NCI-H774 (cell line): ENCODE results near the gene RTN4RL2.

Experiments
- DNase-seq: peaks from one replicate; lab custom pipeline; 2025; lab: John Stamatoyannopoulos, UW

RTN4RL2 gene

DNA sequence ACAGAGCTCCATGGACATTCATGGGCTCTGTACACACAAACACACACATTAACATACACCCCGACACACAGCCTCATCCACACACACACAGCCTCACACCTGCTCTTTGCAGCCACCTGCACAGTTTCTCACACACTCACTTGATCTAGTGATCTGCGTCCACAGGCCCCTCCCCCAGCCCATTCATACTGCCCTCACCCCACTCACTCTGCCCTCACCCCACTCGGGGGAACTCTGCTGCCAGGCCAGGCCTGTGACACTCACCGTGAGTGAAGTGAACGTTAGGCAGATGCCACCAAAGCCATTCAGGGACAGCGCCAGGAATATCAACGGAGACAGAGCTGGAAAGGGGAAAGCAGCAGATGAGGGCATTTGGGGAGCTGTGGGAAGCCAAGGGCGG lies 40.2 kb downstream of the RTN4RL2 start:
- no peak for DNase-seq

DNA sequence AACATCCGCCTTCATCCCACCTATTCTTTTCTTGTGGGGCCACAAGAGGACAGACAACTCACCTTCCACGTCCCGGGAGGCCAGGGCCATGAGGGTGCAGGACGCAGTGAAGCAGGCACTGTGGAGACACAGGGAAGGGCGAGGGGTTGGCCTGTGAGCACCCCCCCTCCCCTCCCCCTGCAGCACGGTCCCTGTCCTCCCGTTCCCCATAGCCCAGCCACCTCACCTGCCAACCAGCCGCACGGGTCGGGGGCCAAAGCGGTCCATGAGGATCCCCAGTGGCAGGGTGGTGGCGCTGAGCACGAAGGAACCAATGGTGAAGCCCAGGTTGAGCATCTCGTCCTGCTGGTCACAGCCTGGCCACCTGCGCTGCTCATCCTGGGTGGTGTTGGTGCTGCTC lies 40.6 kb downstream of the RTN4RL2 start:
- no peak for DNase-seq

DNA sequence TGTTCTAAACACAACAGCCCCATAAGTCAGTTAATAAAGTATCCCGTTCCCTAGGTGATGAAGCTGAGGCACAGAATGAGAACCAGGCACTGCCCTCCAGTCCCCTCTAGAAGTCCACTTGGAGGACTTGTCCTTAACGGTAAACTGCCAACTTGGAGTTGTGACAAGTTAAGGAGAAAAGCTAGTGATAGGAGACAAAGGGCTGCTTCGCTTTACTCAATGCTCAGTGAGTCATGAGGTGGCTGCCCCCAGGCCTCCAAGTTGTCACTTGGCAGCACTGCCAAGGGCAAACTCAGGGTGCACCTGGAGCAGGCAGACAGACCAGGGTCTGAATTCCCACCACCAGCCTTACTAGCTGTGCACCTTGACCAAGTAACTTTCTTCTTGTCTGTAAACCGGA lies 41.6 kb downstream of the RTN4RL2 start:
- DNase-seq = no peak

DNA sequence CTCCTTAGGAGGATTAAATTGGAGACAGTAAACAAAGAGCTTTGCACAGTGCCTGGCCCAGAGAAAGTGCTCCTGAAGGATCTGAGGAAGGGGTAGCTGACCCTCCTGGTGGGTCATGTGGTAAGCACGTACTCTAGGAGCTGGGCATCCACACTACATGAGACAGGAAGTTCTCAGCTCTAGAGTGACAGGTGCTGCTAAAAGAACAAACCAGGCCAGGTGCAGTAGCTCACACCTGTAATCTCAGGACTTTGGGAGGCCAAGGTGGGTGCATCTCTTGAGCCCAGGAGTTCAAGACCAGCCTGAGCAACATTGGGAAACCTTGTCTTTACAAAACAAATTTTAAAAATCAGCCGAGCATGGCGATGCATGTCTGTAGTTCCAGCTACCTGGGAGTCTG lies 42.0 kb downstream of the RTN4RL2 start:
- no peak for DNase-seq

DNA sequence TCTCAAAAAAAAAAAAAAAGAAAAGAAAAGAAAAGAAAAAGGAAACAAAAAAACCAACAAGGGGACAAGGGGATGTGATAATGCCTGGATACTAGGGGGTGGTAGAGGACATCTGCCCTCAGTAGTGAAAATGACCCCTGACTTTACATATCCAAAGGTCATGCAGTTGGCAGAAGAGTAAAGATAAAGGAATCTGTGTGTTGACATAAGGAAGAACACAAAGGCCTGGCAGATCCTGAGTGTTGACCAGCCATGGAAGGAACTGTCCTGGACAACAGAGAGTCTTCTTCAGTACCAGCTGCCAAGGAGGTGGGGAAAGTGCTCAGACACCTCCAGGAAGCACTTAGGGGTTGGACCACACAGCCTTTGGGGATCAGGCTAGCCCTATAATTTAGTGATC lies 42.5 kb downstream of the RTN4RL2 start:
- no peak for DNase-seq

DNA sequence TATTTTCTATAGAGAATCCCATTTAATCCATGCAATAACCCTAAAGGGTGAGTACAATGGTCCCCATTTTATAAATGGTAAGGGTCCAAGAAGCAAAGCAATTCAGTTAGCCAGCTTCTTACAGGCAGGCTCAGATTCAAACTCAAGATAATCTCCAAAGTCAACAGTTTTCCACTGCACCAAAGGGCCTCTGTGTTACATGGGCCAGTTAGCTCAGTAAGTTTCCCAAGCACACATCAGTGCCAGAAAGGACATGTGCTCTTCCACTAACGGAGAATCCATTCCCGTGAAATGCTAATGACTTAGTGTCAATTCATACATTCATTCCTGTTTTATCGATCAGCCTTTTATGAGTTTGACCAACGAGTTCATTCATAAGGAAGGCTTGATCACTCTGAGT lies 44.2 kb downstream of the RTN4RL2 start:
- DNase-seq = no peak

DNA sequence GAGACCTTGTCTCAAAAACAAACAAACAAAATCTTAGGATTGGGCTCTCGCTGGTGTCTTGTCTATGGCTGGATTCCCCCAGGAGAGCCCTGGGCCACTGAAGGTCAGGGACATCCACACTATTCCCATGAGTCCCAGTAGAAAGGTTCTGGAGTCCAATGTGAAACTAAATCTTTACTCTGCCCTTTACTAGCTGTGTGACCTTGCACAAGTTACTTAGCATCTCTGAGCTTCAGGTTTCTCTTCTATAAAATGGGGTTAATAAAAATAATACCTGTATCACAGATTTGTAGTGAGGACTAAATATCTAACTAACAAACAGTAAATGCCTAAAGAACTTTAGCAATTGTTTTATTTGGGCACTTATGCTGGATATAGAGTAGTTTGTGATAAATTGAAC lies 46.2 kb downstream of the RTN4RL2 start:
- DNase-seq = no peak

DNA sequence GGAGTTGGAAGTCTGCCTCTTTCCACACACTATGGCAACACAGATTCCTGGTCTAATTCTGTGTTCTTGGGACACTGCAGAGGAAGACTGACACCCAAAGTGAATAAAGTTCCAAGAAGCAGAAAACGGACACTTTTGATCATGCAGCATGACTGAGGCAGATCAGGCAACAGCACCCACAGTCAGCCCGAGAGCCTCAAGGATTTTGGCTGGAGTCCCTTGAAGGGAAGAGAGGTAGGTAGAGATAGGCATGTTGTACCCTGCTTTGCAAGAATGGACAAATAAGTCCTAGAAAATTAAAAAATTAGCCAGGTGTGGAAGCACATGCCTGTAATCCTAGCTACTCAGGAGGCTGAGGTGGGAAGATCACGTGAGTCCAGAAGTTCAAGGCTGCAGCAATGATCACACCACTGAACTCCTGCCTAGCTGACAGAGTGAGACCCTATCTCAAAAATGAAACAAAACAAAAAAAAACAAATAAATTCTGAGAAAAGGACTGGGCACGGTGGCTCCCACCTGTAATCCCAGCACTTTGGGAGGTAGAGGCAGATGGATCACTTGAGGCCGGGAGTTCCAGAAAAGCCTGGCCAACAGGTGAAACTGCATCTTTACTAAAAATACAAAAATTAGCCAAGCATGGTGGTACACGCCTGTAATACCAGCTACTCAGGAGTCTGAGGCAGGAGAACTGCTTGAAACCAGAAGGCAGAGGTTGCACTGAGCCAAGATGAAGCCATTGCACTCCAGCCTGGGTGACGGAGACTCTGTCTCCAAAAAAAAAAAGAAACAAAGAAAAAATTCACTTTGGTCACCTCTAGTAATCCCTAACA lies 48.2 kb downstream of the RTN4RL2 start:
- DNase-seq = no peak

DNA sequence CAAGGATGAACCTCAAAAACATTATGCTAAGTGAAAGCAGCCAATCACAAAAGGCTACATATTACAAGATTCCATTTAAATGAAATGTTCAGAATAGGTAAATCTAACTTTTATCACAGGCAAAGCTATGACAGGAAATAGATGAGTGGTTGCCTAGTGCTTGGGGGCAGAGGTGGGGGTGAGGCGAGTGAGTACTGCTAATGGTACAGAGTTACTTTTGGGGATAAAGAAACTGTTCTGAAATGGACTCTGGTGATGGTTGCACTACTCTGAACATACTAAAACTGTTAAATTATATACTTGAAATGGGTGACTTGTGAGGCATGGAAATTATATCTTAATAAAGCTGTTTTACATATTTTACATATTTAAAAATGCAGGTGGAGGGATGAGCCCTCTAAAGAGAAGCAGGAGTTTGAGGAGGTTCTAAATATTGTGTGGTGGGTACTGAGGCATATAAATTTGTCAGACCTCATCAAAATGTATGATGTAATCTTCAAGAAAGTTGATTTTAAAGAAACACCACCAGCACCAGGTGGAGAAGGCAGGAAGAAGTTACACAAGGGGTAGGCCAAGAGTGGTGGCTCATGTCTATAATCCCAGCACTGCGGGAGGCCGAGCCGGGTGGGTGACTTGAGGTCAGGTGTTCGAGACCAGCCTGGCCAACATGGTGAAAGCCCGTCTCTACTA lies 51.6 kb downstream of the RTN4RL2 start:
- DNase-seq = no peak

DNA sequence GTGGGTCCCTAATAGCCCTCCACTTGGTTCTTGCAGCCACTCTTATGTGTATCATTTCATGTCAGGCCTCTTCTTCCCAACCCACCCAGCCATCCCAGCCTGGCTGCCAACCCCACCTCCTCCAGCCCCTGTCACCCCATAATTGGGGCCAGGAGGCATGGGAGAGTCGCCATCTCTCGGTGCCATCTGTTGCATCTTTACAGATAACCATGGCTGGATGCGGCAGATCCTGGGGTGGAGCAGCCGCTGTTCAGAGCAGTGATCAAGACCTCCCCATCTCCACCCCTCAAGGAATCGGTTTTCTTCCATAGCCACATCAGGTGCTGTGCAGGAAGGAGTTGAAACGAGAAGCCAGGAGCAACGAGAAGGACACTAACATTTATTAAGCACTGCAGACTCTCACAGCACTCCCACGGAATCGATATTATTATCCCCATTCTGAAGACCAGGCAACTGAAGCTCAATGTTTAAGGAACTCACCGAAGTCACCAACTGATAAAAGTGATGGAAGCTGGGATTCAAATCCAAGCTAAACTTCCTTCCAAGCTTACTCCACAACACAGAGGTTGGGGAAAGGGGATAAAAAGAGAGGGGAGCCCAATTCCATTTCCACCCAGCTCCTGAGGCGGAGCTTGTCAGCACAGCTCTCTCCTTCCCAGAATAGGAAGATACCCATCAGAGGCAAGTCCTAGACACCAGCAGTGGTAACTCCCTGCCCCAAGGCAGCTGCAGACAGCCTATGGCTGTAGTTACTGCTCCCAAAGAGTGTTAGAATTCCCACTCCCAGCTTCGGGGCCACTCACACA lies 52.5 kb downstream of the RTN4RL2 start:
- no peak for DNase-seq

DNA sequence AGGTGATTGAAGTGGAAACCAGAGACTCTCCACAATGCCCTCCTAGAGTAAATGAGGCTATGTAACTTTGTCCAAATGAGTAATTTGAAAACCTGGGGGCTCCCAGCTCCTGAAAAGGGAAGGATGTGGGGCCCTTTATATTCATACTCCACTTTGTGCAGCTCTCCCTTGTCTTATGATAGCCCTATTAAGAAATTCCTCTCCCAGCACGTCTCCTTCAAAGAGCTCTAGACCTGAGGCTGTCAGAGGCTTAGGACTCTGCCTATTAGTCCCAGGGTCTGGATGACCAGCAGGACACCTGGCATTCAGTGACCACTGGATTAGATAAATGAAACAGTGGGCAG lies 53.1 kb downstream of the RTN4RL2 start:
- DNase-seq = no peak

DNA sequence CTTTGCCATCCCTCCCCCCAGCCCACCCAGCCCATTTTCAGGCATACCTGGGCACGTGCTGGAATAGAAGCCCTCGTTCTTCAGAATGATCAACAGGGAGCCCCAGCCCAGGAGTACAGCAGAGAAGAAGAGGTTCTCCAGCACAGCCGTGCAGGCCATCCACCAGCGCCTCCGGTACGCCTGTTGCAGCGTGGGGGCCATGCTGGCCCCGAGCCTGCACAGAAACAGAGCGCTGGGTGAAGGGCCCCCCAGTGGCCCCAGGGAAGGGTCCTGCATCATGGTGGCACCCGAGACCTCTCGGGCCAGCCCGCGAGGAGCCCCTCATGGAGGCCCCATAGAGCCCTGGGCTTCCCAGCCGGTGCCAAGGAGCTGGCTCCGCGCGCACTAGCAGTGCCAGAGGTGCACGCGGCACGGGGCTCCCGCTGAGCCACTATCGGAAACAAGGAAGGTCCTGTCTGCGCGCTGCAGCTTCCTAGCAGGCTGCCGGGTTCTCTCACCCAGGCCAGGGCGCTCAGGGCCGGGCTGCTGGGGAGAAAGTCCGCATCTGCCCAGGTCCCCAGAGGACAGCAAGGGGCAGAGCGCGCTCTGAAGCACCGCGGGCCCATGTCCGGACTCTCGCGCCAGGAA lies 53.7 kb downstream of the RTN4RL2 start:
- peak; percentile 16 for DNase-seq

DNA sequence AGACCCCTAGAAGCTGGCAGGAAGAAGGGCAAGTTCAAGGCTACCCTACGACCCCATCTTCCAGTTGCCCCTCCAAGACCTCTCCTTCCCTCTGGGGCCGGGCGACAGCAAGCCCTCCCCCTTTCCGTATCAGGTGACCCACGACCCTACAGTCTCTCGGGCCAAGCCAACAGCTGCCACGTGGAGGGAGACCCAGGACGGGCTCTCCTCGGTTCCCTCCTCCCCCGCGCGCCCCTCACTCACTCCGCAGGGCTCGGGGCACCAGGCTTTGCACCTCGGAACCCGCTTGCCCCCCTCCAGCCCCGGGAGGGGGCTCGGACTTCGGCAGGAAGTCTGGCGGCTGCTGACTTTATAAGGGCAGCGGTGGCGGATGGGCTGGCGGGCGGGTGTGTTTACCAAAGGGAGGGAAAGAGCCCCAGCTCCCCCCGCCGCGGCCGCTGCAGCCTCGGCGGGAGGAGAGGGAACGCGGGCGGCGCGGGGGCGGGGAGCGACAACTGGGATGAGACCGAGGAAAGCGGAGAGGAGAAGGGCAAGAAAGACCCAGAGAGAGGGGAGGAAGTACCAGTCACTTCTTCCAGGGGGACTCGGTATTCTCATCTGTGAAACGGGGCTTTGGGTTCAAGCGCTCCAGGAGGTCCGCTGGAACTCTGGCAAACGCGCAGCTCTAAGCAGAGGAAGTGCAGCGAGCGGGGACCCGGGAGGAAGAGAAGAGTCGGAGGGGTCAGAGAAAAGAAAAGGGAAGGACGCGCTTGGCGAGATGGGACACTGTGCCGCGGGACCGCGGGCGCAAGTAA lies 54.4 kb downstream of the RTN4RL2 start:
- DNase-seq = peak; percentile 10

DNA sequence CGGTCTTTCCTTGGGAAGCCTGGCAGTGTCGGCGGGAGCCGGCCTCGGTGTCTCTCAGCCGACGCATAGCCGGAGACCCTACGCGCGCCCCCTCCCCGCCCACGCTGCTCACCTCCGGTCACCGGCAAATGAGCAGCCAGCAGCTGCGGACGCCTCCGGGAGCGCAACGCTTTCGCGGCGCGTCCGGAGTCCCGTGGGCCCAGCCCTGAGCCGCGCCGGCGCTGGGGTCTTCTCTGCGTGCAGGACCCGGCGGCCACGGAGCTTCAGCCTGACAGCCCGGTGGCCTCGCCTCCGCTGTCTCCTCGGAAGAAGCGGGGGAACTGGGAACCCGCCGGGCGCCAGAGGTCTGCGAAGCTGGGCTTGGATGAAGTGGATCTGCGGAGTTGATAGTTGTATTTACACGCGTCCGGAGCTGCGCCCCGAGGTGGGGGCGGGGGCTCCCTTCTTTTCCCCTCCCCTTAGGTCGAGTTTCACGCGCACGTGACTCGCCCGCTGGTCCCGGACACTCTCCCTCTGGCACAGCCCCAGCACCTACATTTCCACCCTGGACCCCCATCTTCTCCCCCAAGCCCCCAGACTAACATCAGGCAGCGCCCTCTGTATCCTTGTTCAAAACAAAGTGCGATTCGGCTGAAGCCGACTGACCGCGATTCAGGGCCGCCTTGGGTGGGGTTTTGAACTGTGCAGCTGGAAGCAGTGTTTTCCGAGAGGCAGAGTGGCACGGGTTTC lies 55.2 kb downstream of the RTN4RL2 start, which contains the start of gene SLC43A1:
Gene SLC43A1 (minus strand): TSS at position 371 of the 729 bp plus-strand sequence. CDS start 1,591 bp downstream, outside the sequence.
- DNase-seq = no peak

DNA sequence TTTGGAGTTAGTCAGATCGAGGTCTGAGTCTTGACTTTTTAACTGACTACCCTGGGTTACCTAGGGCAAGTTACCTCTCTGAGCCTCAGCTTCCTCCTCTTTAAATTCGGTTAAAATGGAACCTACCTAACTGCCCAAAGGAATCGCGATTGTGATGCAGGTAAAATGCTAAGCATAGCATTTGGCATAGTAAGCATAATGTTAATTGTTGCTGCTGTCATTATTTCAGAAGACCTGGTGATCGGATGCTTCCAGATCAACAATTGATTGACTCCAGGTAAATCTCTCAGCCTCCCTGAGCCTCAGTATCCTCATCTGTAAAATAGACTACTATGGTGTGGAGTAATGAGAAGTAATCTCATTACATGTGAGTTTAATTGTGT lies 55.7 kb downstream of the RTN4RL2 start:
- no peak for DNase-seq

DNA sequence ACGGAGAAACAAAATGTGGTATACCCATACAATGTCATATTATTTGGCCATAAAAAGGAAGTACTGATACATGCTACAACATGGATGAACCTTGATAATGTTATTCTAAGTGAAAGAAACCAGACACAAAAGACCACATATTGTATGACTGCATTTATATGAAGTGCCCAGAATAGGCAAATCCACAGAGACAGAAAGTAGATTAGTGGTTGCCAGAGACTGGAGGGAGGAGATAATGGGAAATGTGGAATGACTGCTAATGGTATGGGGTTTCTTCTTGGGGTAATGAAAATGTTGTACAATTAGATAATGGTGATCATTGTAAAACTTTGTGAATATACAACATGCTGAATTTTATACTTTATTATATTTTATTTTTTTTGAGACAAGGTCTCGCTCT lies 60.8 kb downstream of the RTN4RL2 start:
- no peak for DNase-seq

DNA sequence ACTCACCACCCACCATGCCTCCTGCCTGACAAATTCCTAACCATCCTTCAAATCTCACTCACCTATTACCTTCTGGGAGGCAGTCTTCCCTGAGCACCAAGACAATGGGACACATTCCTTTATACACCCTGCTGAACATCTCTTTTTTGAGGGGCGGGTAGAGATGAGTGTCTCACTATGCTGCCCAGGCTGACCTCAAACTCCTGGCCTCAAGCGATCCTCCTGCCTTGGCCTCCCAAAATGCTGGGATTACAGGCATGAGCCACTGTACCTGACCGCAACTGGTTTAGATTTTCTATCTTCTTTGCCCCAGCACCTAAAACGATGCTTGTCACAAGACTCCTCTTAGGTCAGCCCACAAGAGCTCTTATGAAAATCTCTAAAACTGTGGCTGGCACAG lies 63.1 kb downstream of the RTN4RL2 start:
- no peak for DNase-seq
